ENCODE measurements around the gene SPON1.
A peak's percentile ranks its signal among the peaks of the same experiment; 100 is the strongest.

Gene SPON1

DNA sequence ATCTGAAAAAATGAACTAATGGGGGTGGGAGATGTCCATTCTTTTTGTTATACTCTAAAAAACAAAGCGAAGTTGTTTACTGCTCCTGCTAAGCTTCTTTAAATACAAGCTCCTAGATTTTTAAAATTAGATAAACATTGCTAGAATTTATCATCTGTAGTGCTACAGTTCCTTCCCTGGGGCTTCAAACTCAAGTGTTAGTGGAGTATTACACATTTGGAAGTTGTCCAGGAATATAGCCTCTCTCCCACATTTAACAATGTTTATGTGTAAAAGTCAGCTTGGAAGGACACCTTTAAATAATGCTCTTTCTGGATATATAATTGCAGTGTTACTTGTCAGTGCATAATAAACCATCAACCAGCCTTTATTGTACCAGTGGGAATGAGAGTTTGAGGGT, 155.5 kb downstream of the SPON1 start:
- TF ChIP-seq REST (IDR thresholded peaks at IDR 0.05; ENCODE audit: insufficient read depth in 1 of 2, low read depth in 2 of 2, low read length in 2 of 2), result no peak
- no peak for TF ChIP-seq POLR2AphosphoS5 (IDR thresholded peaks at IDR 0.05; ENCODE audit: low read depth, low read length)
- TF ChIP-seq TAF1 (IDR thresholded peaks at IDR 0.05; ENCODE audit: borderline replicate concordance, insufficient read depth, low read length), result no peak
- no peak for TF ChIP-seq FOXP2 (optimal IDR thresholded peaks at IDR 0.05; ENCODE audit: borderline replicate concordance, extremely low read depth, extremely low read length, insufficient read depth)
- TF ChIP-seq SIN3A (IDR thresholded peaks at IDR 0.05; ENCODE audit: borderline replicate concordance, insufficient read depth, low read length), result no peak

DNA sequence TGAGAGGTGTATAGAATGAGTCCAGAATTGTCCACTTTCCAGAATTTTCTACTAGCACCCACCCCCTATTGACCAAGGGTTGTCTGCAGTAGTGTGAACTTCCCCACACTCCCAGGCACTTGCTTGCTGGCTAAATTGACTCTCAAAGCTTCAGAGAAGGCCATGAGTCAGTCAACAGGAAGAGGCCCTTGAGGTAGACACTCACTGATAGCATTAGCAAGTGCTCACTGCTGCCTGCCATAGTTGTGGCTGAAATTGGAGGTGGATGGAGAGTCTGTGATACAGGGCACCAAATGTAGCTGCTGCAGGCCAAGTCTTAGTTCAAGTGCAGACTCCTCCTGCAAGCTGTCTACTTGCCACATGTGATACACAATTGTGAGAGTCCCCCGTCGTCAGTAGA, 156.8 kb downstream of the SPON1 start:
- no peak for TF ChIP-seq REST (IDR thresholded peaks at IDR 0.05; ENCODE audit: insufficient read depth in 1 of 2, low read depth in 2 of 2, low read length in 2 of 2)
- TF ChIP-seq FOXP2 (optimal IDR thresholded peaks at IDR 0.05; ENCODE audit: borderline replicate concordance, extremely low read depth, extremely low read length, insufficient read depth), result peak; percentile 35
- no peak for TF ChIP-seq TAF1 (IDR thresholded peaks at IDR 0.05; ENCODE audit: borderline replicate concordance, insufficient read depth, low read length)

- no peak for TF ChIP-seq FOXP2 (optimal IDR thresholded peaks at IDR 0.05; ENCODE audit: borderline replicate concordance, extremely low read depth, extremely low read length, insufficient read depth)
- no peak for TF ChIP-seq TAF1 (IDR thresholded peaks at IDR 0.05; ENCODE audit: borderline replicate concordance, insufficient read depth, low read length)
- no peak for TF ChIP-seq POLR2AphosphoS5 (IDR thresholded peaks at IDR 0.05; ENCODE audit: low read depth, low read length)
- TF ChIP-seq REST (IDR thresholded peaks at IDR 0.05; ENCODE audit: insufficient read depth in 1 of 2, low read depth in 2 of 2, low read length in 2 of 2), result no peak
- TF ChIP-seq SIN3A (IDR thresholded peaks at IDR 0.05; ENCODE audit: borderline replicate concordance, insufficient read depth, low read length), result no peak
Observed at GRCh38 chr11:14124350-14124749, 161.8 kb downstream of the SPON1 start.

- no peak for TF ChIP-seq FOXP2 (optimal IDR thresholded peaks at IDR 0.05; ENCODE audit: borderline replicate concordance, extremely low read depth, extremely low read length, insufficient read depth)
- TF ChIP-seq TAF1 (IDR thresholded peaks at IDR 0.05; ENCODE audit: borderline replicate concordance, insufficient read depth, low read length), result no peak
- TF ChIP-seq SIN3A (IDR thresholded peaks at IDR 0.05; ENCODE audit: borderline replicate concordance, insufficient read depth, low read length), result no peak
- TF ChIP-seq REST (IDR thresholded peaks at IDR 0.05; ENCODE audit: insufficient read depth in 1 of 2, low read depth in 2 of 2, low read length in 2 of 2), result no peak
- no peak for TF ChIP-seq POLR2AphosphoS5 (IDR thresholded peaks at IDR 0.05; ENCODE audit: low read depth, low read length)
Observed at GRCh38 chr11:14124886-14125285, 162.4 kb downstream of the SPON1 start.

- TF ChIP-seq TAF1 (IDR thresholded peaks at IDR 0.05; ENCODE audit: borderline replicate concordance, insufficient read depth, low read length) (no peak), POLR2AphosphoS5 (IDR thresholded peaks at IDR 0.05; ENCODE audit: low read depth, low read length) (no peak), REST (IDR thresholded peaks at IDR 0.05; ENCODE audit: insufficient read depth in 1 of 2, low read depth in 2 of 2, low read length in 2 of 2) (no peak), SIN3A (IDR thresholded peaks at IDR 0.05; ENCODE audit: borderline replicate concordance, insufficient read depth, low read length) (no peak), FOXP2 (optimal IDR thresholded peaks at IDR 0.05; ENCODE audit: borderline replicate concordance, extremely low read depth, extremely low read length, insufficient read depth) (no peak)
Observed at GRCh38 chr11:14125529-14125928, 163.0 kb downstream of the SPON1 start.

Measured in PFSK-1 (cell line).